WTC11 (cell line): ENCODE measurements around the gene MITF. TPM values are rescaled to one million over a fixed set of nuclear protein-coding genes. Genes with fewer than 3 reads are reported as not detected.

Experiments
- ATAC-seq: fragments of 200-7000 bp; cut with Tn5 transposase; 2 replicates; pipeline ENCODE4 v1.10.0; 2021; ENCODE audit warnings: mild to moderate bottlenecking, moderate library complexity
- CTCF ChIA-PET: fragments of 300-600 bp; sonication (Branson Sonifier 250); formaldehyde crosslinking; loops from one replicate; lab custom pipeline; 2021; ENCODE audit warnings: antibody characterized with exemption; lab: Charles Lee
- POLR2A ChIA-PET: fragments of 350-600 bp; sonication (Branson Sonifier 250); formaldehyde crosslinking; loops from one replicate; lab custom pipeline; 2021; ENCODE audit warnings: antibody characterized with exemption; lab: Charles Lee
- DNase-seq: peaks from one replicate; pipeline ENCODE4 v3.0.0; 2021; ENCODE audit warnings: low spot score
- H3K27ac Mint-ChIP-seq: 2 replicates; pipeline ENCODE4 v1.8.0; 2021; ENCODE audit warnings: mixed read lengths
- H3K27me3 Mint-ChIP-seq: 2 replicates; pipeline ENCODE4 v1.8.0; 2021; ENCODE audit warnings: low read depth, mild to moderate bottlenecking, moderate library complexity, mixed read lengths
- H3K36me3 Mint-ChIP-seq: 2 replicates; pipeline ENCODE4 v1.8.0; 2021; ENCODE audit warnings: mixed read lengths
- H3K4me1 Mint-ChIP-seq: 2 replicates; pipeline ENCODE4 v1.8.0; 2022; ENCODE audit warnings: mixed read lengths
- H3K4me3 Mint-ChIP-seq: 2 replicates; pipeline ENCODE4 v1.8.0; 2021; ENCODE audit warnings: mild to moderate bottlenecking, moderate library complexity, mixed read lengths
- H3K9me3 Mint-ChIP-seq: 2 replicates; pipeline ENCODE4 v1.8.0; 2021; ENCODE audit warnings: mixed read lengths
- ATF1 ChIP-seq: sonication (generic); formaldehyde crosslinking; IDR thresholded peaks from 2 replicates; pipeline ENCODE4 v1.8.1; 2023; ENCODE audit warnings: mild to moderate bottlenecking, moderate library complexity, missing genetic modification reagents
- ELF4 ChIP-seq: sonication (generic); formaldehyde crosslinking; IDR thresholded peaks from 2 replicates; pipeline ENCODE4 v1.8.1; 2022; ENCODE audit warnings: low read depth, mild to moderate bottlenecking, moderate library complexity, missing genetic modification reagents
- ESRRA ChIP-seq: sonication (generic); formaldehyde crosslinking; IDR thresholded peaks from 2 replicates; pipeline ENCODE4 v1.8.1; 2022; ENCODE audit warnings: mild to moderate bottlenecking, missing genetic modification reagents, borderline replicate concordance
- FOXJ3 ChIP-seq: sonication (generic); formaldehyde crosslinking; IDR thresholded peaks from 2 replicates; pipeline ENCODE4 v1.9.0; 2021; ENCODE audit warnings: missing genetic modification reagents, mild to moderate bottlenecking, borderline replicate concordance
- GTF2I ChIP-seq: fragments of 250-450 bp; sonication (Bioruptor Pico); conservative IDR thresholded peaks from 2 replicates; pipeline ENCODE4 v1.4.0; 2021; ENCODE audit warnings: mild to moderate bottlenecking
- IRF2 ChIP-seq: sonication (generic); formaldehyde crosslinking; IDR thresholded peaks from 2 replicates; pipeline ENCODE4 v1.8.0; 2022; ENCODE audit warnings: low read depth, missing genetic modification reagents, borderline replicate concordance
- JAZF1 ChIP-seq: fragments of 250-450 bp; sonication (Bioruptor Pico); IDR thresholded peaks from 2 replicates; pipeline ENCODE4 v1.9.0; 2021; ENCODE audit warnings: moderate library complexity, mild to moderate bottlenecking, inconsistent platforms
- KAT7 ChIP-seq: sonication (generic); formaldehyde crosslinking; IDR thresholded peaks from 2 replicates; pipeline ENCODE4 v1.8.1; 2023; ENCODE audit warnings: missing genetic modification reagents, mild to moderate bottlenecking, borderline replicate concordance
- MYBL2 ChIP-seq: sonication (generic); formaldehyde crosslinking; IDR thresholded peaks from 2 replicates; pipeline ENCODE4 v1.8.1; 2023; ENCODE audit warnings: mild to moderate bottlenecking, moderate library complexity, missing genetic modification reagents
- NR1H2 ChIP-seq: sonication (generic); formaldehyde crosslinking; IDR thresholded peaks from 2 replicates; pipeline ENCODE4 v1.9.0; 2021; ENCODE audit warnings: mild to moderate bottlenecking, moderate library complexity, missing genetic modification reagents
- RORB ChIP-seq: fragments of 250-450 bp; sonication (Bioruptor Pico); IDR thresholded peaks from 2 replicates; pipeline ENCODE4 v1.9.0; 2021; ENCODE audit warnings: mild to moderate bottlenecking
- TEAD1 ChIP-seq: sonication (generic); formaldehyde crosslinking; IDR thresholded peaks from 2 replicates; pipeline ENCODE4 v1.8.0; 2022; ENCODE audit warnings: mild to moderate bottlenecking, missing genetic modification reagents
- TEAD4 ChIP-seq: sonication (generic); formaldehyde crosslinking; IDR thresholded peaks from 2 replicates; pipeline ENCODE4 v1.8.0; 2022; ENCODE audit warnings: mild to moderate bottlenecking, missing genetic modification reagents
- TP53 ChIP-seq: sonication (generic); formaldehyde crosslinking; IDR thresholded peaks from 2 replicates; pipeline ENCODE4 v1.8.1; 2023; ENCODE audit warnings: mild to moderate bottlenecking, missing genetic modification reagents
- ZBTB21 ChIP-seq: sonication (generic); formaldehyde crosslinking; IDR thresholded peaks from 2 replicates; pipeline ENCODE4 v1.8.1; 2023; ENCODE audit warnings: mild to moderate bottlenecking, missing genetic modification reagents, borderline replicate concordance
- ZNF121 ChIP-seq: sonication (generic); formaldehyde crosslinking; IDR thresholded peaks from 2 replicates; pipeline ENCODE4 v1.8.0; 2023; ENCODE audit warnings: missing genetic modification reagents
- ZNF317 ChIP-seq: sonication (generic); formaldehyde crosslinking; IDR thresholded peaks from 2 replicates; pipeline ENCODE4 v1.8.1; 2023; ENCODE audit warnings: low read depth, mild to moderate bottlenecking, moderate library complexity, missing genetic modification reagents, borderline replicate concordance
- ZNF416 ChIP-seq: fragments of 250-450 bp; sonication (Bioruptor Pico); IDR thresholded peaks from 2 replicates; pipeline ENCODE4 v1.9.0; 2021; ENCODE audit warnings: mild to moderate bottlenecking, inconsistent platforms
- ZNF671 ChIP-seq: fragments of 250-450 bp; sonication (Bioruptor Pico); IDR thresholded peaks from 2 replicates; pipeline ENCODE4 v1.8.0; 2021; ENCODE audit warnings: mild to moderate bottlenecking
- total RNA-seq: library from RNA; stranded (reverse); gene quantifications from 3 replicates; pipeline ENCODE4 v1.2.3, GENCODE V29; 2021
- TF ChIP-seq, protein P1 (sequence below): fragments of 250-450 bp; sonication (Bioruptor Pico); IDR thresholded peaks from 2 replicates; pipeline ENCODE4 v1.9.0; 2021; ENCODE audit warnings: mild to moderate bottlenecking
- TF ChIP-seq, protein P2 (sequence below): sonication (generic); formaldehyde crosslinking; IDR thresholded peaks from 2 replicates; pipeline ENCODE4 v1.8.1; 2023; ENCODE audit warnings: mild to moderate bottlenecking, missing genetic modification reagents, moderate library complexity
- TF ChIP-seq, protein P3 (sequence below): fragments of 250-450 bp; sonication (Bioruptor Pico); IDR thresholded peaks from 2 replicates; pipeline ENCODE4 v1.8.0; 2021; ENCODE audit warnings: mild to moderate bottlenecking
- TF ChIP-seq, protein P4 (sequence below): sonication (generic); formaldehyde crosslinking; IDR thresholded peaks from 2 replicates; pipeline ENCODE4 v1.8.0; 2022; ENCODE audit warnings: mild to moderate bottlenecking, missing genetic modification reagents
- TF ChIP-seq, protein P5 (sequence below): fragments of 250-450 bp; sonication (Bioruptor Pico); IDR thresholded peaks from 2 replicates; pipeline ENCODE4 v1.9.0; 2021; ENCODE audit warnings: moderate library complexity, mild to moderate bottlenecking, inconsistent platforms, borderline replicate concordance
- TF ChIP-seq, protein P6 (sequence below): sonication (generic); formaldehyde crosslinking; IDR thresholded peaks from 2 replicates; pipeline ENCODE4 v1.8.1; 2022; ENCODE audit warnings: low read depth, missing genetic modification reagents, borderline replicate concordance

The MITF gene
- total RNA-seq, 1 experiment from 2014 or later, result 1.3 TPM

DNA sequence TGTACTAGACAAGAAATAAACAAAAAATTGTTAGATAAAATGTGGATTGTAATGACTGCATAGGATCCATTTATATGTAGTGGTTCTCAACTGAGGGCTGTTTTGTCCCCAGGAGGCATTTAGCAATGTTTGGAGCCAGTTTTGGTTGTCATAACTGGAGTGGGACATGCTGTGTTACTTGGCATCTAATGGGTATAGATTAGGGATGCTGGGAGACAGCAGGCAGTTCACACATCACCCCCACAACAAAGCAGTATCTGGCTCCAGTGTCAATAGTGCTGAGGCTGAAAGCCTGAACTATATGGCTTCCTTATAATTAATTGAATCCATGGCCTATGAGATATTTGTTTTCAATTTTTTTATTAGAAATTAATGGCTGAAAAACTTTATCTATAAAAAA, 188.3 kb downstream of the MITF start:
- Mint-ChIP-seq H3K4me3 (no peak overlapping the region), H3K27ac (no peak overlapping the region)
- DNase-seq, result no peak
- CTCF ChIA-PET, result no interaction called here
- TF ChIP-seq, protein P1, sequence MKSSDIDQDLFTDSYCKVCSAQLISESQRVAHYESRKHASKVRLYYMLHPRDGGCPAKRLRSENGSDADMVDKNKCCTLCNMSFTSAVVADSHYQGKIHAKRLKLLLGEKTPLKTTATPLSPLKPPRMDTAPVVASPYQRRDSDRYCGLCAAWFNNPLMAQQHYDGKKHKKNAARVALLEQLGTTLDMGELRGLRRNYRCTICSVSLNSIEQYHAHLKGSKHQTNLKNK, result no peak
- no peak for TF ChIP-seq IRF2
- TF ChIP-seq ZNF416 (CRISPR knock-in tag), result no peak
- TF ChIP-seq, protein P2, sequence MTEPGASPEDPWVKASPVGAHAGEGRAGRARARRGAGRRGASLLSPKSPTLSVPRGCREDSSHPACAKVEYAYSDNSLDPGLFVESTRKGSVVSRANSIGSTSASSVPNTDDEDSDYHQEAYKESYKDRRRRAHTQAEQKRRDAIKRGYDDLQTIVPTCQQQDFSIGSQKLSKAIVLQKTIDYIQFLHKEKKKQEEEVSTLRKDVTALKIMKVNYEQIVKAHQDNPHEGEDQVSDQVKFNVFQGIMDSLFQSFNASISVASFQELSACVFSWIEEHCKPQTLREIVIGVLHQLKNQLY (CRISPR knock-in tag), result no peak
- no peak for TF ChIP-seq NR1H2 (CRISPR knock-in tag)
- TF ChIP-seq ESRRA (CRISPR knock-in tag), result no peak
- TF ChIP-seq, protein P3, sequence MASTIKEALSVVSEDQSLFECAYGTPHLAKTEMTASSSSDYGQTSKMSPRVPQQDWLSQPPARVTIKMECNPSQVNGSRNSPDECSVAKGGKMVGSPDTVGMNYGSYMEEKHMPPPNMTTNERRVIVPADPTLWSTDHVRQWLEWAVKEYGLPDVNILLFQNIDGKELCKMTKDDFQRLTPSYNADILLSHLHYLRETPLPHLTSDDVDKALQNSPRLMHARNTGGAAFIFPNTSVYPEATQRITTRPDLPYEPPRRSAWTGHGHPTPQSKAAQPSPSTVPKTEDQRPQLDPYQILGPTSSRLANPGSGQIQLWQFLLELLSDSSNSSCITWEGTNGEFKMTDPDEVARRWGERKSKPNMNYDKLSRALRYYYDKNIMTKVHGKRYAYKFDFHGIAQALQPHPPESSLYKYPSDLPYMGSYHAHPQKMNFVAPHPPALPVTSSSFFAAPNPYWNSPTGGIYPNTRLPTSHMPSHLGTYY, result no peak
- no peak for TF ChIP-seq ZNF317 (CRISPR knock-in tag)
- no peak for TF ChIP-seq RORB (CRISPR knock-in tag)
- no peak for TF ChIP-seq ELF4 (CRISPR knock-in tag)
- no peak for TF ChIP-seq TP53 (CRISPR knock-in tag)
- TF ChIP-seq JAZF1, result no peak
- no peak for TF ChIP-seq TEAD1
- TF ChIP-seq, protein P4, sequence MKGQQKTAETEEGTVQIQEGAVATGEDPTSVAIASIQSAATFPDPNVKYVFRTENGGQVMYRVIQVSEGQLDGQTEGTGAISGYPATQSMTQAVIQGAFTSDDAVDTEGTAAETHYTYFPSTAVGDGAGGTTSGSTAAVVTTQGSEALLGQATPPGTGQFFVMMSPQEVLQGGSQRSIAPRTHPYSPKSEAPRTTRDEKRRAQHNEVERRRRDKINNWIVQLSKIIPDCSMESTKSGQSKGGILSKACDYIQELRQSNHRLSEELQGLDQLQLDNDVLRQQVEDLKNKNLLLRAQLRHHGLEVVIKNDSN, result no peak
- TF ChIP-seq ZBTB21, result no peak
- no peak for TF ChIP-seq ATF1 (CRISPR knock-in tag)
- TF ChIP-seq, protein P5, sequence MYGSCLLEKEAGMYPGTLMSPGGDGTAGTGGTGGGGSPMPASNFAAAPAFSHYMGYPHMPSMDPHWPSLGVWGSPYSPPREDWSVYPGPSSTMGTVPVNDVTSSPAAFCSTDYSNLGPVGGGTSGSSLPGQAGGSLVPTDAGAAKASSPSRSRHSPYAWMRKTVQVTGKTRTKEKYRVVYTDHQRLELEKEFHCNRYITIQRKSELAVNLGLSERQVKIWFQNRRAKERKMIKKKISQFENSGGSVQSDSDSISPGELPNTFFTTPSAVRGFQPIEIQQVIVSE (CRISPR knock-in tag), result no peak
- no peak for TF ChIP-seq TEAD4
- TF ChIP-seq FOXJ3, result no peak
- TF ChIP-seq GTF2I (CRISPR knock-in tag), result no peak
- TF ChIP-seq, all 79 proteins: peak for 0
- POLR2A ChIA-PET, result no interaction called here
- ATAC-seq, result no peak
- Mint-ChIP-seq H3K27me3 (no peaks in the 10 kb centered on the region), H3K9me3 (no peaks in the 10 kb centered on the region), H3K4me1 (no peaks in the 10 kb centered on the region), H3K36me3 (no peaks in the 10 kb centered on the region)

DNA sequence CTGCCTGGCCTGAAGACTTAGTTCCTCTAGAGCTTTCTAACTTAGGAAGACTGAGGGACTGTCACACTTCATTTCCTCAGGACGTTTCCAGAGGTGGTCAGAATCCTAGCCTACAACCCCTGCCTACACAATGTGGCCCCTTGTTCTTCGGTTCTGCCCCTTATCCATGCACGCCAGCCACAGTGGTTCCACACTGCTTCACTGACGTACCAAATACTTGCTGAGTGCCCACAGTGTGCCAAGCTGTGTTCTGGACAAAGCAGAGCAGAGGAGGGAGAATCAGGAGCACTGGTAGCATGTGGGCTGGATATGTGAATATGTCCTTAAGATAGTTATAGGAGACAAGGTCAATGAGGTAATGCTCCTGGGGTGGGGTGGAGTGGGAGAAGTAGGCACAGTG, 189.8 kb downstream of the MITF start:
- POLR2A ChIA-PET, result no interaction called here
- Mint-ChIP-seq H3K27me3 (no peaks in the 10 kb centered on the region), H3K9me3 (no peaks in the 10 kb centered on the region), H3K4me3 (no peak overlapping the region), H3K36me3 (no peaks in the 10 kb centered on the region), H3K27ac (no peak overlapping the region), H3K4me1 (no peaks in the 10 kb centered on the region)
- no peak for TF ChIP-seq ZNF121 (CRISPR knock-in tag)
- no peak for TF ChIP-seq ZNF671
- TF ChIP-seq, protein P6, sequence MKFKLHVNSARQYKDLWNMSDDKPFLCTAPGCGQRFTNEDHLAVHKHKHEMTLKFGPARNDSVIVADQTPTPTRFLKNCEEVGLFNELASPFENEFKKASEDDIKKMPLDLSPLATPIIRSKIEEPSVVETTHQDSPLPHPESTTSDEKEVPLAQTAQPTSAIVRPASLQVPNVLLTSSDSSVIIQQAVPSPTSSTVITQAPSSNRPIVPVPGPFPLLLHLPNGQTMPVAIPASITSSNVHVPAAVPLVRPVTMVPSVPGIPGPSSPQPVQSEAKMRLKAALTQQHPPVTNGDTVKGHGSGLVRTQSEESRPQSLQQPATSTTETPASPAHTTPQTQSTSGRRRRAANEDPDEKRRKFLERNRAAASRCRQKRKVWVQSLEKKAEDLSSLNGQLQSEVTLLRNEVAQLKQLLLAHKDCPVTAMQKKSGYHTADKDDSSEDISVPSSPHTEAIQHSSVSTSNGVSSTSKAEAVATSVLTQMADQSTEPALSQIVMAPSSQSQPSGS (CRISPR knock-in tag), result no peak
- TF ChIP-seq NR1H2 (CRISPR knock-in tag), result no peak
- no peak for TF ChIP-seq ZNF317 (CRISPR knock-in tag)
- no peak for TF ChIP-seq KAT7 (CRISPR knock-in tag)
- TF ChIP-seq ZBTB21, result no peak
- TF ChIP-seq MYBL2 (CRISPR knock-in tag), result no peak
- TF ChIP-seq RORB (CRISPR knock-in tag), result no peak
- TF ChIP-seq IRF2, result no peak
- DNase-seq, result no peak
- no peak for ATAC-seq
- CTCF ChIA-PET, result no interaction called here
